Peyer's patch (tissue), 4 donors: Measurements from ENCODE around the gene CES5A.

Experiments
- POLR2A ChIP-seq, 2 donors: fragments of 450-650 bp; IDR thresholded peaks; one replicate each; pipeline ENCODE4 v1.5.1; 2017; ENCODE audit warnings: antibody characterized with exemption in 2 of 2, mild to moderate bottlenecking in 2 of 2, moderate library complexity in 2 of 2
- TF ChIP-seq, protein P1 (sequence below), 6 experiments: fragments of 450-650 bp in 4 of 6; fragments of 200-600 bp in 2 of 6; sonication (generic) in 1 of 6; IDR thresholded peaks; one replicate each; pipeline ENCODE4 v1.5.1; 2017 to 2019; ENCODE audit warnings: antibody characterized with exemption in 6 of 6, mild to moderate bottlenecking in 3 of 6, moderate library complexity in 1 of 6

DNA sequence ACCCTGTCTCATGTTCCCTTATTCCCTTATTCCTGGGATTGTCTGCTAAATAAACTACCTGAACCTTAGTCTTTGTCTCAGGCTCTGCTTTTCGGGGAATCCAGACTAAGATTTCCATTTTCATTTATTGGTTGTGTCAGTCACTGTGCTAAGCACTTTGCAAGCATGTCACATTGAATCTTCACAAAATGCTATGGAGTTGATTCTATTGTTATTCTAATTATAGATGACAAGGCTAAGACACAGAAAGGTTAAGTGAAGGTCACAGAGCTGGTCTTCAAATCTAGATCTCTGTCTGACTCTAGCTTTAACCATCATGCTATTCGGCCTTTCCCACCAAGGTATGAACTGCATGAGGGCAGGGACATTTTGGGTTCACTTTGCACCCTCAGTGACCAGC lies 13.4 kb upstream of the CES5A start:
- TF ChIP-seq, protein P1, sequence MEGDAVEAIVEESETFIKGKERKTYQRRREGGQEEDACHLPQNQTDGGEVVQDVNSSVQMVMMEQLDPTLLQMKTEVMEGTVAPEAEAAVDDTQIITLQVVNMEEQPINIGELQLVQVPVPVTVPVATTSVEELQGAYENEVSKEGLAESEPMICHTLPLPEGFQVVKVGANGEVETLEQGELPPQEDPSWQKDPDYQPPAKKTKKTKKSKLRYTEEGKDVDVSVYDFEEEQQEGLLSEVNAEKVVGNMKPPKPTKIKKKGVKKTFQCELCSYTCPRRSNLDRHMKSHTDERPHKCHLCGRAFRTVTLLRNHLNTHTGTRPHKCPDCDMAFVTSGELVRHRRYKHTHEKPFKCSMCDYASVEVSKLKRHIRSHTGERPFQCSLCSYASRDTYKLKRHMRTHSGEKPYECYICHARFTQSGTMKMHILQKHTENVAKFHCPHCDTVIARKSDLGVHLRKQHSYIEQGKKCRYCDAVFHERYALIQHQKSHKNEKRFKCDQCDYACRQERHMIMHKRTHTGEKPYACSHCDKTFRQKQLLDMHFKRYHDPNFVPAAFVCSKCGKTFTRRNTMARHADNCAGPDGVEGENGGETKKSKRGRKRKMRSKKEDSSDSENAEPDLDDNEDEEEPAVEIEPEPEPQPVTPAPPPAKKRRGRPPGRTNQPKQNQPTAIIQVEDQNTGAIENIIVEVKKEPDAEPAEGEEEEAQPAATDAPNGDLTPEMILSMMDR (IDR thresholded peaks at IDR 0.05), result no peak
- no peak for TF ChIP-seq POLR2A (IDR thresholded peaks at IDR 0.05)
